ENCODE data around the gene PRPF40B.

GRCh38 chr12:49689785-49690184, 66.4 kb downstream of the PRPF40B start:
- TF ChIP-seq CTCF (IDR thresholded peaks at IDR 0.05; ENCODE audit: low read depth, low read length, poor library complexity, severe bottlenecking) = no peak
- no peak for TF ChIP-seq EZH2phosphoT487 (IDR thresholded peaks at IDR 0.05; ENCODE audit: borderline replicate concordance, low read length)
